GM18499 (cell line): ENCODE data around the gene TMEM154.
A peak's percentile ranks its signal among the peaks of the same experiment; 100 is the strongest.

Source experiments
- ATAC-seq: cut with Tn5 transposase; IDR thresholded peaks from one replicate; pipeline ENCODE4 v1.9.1; 2021; ENCODE audit warnings: moderate number of reproducible peaks; ENCODE audit not compliant: insufficient read depth, unreplicated experiment

Gene TMEM154

DNA sequence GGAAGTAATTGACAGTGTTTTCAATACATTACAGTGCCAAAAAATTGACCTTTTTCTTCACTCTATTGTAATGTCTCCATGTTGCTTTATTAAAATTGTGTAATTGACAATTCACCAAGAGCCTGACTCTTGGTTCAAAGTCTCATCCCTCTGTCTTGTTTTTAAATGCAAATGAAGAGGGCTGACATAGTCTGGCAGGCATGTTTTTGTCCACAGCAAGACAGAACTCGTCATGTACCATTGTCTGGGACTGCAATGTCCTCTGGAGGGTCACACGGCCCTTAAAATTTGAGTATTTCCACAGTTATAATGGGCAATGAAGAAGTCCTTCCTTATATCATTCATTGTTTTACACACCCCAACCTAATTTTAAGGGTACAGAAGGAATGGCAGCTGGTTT, 105.9 kb downstream of the TMEM154 start:
- ATAC-seq: no peak

DNA sequence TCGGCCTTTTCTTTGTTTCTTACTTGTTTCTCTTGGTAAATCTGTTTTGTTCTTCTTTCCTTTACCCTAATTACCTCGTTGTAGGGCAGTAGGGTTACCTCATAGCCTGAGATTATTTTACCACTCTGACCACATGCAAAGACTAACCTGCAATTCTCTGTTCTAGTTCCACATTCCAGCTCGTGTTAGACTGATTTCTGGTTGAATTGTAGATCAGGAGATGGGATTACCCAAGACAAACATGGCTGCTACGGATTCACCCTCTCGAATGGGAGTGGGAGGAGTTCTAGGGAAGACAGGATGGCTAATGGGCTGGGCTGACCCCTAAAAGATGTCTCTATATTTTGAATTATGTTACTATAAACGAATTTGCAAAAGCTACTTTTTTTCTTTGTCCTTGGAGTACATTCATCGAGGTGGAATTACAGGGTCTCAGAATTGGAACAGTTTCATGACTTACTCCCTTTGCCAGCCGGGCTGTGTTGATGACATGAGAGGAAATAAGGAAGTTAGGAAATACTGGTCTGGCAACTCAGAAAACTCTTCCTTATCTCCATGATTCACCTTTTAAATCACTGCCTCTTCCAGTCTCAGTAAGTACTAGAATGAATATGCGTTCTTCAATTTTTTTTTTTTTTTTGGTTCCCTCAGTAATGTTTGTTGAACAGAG, 107.2 kb downstream of the TMEM154 start:
- peak; percentile 60 for ATAC-seq

- no peak for ATAC-seq
Measured at GRCh38 chr4:152571770-152572169, 108.0 kb downstream of the TMEM154 start.

- ATAC-seq: no peak
Measured at GRCh38 chr4:152571296-152571695, 108.5 kb downstream of the TMEM154 start.
